Fibroblast of skin of back (primary cell): ENCODE measurements around the gene PCDHGA5.
"Not testable (repeated sequence)": the region's sequence is repeated elsewhere in the genome, so short reads cannot be mapped to it uniquely, and the experiment has no call there.

Source experiments
- DNase-seq: peaks from one replicate; pipeline ENCODE4 v3.0.0-alpha.2; 2013

The PCDHGA5 gene

DNA sequence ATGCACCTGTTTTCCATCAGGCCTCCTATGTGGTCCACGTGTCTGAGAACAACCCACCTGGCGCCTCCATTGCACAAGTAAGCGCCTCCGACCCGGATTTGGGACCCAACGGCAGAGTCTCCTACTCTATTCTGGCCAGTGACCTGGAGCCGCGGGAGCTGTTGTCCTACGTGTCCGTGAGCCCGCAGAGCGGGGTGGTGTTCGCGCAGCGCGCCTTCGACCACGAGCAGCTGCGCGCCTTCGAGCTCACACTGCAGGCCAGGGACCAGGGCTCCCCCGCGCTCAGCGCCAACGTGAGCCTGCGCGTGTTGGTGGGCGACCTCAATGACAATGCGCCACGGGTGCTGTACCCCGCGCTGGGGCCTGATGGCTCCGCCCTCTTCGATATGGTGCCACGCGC is 12.4 kb upstream of the PCDHGA5 start:
- no peak for DNase-seq

DNA sequence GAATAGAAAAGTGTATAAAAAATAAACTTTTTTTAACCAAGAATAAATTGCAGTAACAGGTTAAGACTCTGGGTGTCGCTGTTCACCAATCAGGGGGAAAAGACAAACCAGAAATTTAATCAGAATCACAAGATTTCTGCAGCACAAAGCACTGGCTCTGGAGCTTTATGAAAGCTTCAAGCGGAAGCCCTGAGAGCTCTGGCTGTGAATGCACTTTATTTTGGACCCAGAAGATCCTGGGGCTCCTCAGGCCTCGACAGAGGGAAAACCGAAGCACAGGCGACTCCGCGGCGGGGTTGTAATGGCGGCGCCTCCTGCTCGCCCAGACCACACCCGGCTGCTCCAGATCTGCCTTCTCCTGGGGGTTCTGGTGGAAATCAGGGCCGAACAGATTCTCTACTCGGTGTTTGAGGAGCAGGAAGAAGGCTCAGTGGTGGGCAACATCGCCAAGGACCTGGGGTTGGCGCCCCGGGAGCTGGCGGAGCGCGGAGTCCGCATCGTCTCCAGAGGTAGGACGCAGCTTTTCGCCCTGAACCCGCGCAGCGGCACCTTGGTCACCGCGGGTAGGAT is 9.0 kb upstream of the PCDHGA5 start, which contains the start of gene PCDHGA4:
PCDHGA4 (plus strand) TSS at position 122 of the 570 bp plus-strand sequence; CDS start at position 209, 87 bp downstream.
- DNase-seq: peak; percentile 26

DNA sequence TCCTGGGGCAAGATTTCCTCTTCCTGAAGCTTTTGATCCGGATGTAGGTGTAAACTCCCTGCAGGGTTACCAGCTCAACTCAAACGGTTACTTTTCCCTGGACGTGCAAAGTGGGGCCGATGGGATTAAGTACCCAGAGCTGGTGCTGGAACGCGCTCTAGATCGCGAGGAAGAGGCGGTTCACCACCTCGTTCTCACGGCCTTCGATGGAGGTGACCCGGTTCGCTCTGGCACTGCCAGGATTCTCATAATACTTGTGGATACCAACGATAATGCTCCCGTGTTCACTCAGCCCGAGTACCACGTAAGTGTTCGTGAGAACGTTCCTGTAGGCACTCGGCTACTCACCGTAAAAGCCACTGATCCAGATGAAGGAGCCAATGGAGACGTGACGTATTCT is 8.3 kb upstream of the PCDHGA5 start:
- DNase-seq: no peak

GRCh38 chr5:141356133-141356532 is 7.8 kb upstream of the PCDHGA5 start:
- DNase-seq: no peak

DNA sequence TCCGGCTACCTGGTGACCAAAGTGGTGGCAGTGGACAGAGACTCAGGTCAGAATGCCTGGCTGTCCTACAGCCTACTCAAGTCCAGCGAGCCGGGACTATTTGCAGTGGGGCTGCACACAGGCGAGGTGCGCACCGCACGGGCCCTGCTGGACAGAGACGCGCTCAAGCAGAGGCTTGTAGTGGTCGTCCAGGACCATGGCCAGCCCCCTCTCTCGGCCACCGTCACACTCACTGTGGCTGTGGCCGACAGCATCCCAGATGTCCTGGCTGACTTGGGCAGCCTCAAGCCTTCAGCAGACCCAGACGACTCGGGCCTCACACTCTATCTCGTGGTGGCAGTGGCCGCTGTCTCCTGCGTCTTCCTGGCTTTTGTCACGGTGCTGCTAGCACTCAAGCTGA is 7.0 kb upstream of the PCDHGA5 start:
- no peak for DNase-seq

DNA sequence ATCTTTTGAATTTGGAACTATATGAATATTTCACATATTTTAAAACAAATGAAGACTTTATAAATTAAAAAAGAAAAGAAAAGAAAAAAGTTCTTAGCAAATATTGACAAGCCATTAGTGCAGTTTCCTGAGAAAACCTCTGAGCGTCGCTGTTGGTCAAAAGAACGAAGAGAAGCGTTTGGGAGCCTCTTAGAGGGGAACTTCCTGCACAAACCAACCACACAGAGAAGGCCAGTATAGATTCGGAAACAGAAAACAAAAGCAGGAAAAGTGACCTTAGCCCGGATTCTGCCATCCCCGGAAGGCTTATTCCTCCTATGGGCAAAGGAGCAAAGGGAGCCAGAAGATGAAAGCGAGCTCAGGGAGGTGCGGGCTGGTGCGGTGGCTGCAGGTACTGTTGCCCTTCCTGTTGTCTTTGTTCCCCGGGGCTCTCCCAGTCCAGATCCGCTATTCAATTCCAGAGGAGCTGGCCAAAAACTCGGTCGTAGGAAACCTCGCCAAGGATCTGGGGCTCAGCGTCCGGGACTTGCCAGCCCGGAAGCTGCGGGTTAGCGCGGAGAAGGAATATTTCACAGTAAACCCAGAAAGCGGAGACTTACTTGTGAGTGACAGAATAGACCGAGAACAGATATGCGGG is 4.1 kb upstream of the PCDHGA5 start, which contains the start of gene PCDHGB2:
PCDHGB2 (plus strand) TSS at position 205 of the 637 bp plus-strand sequence; CDS start at position 347, 142 bp downstream.
- DNase-seq: peak; percentile 50

- DNase-seq: no peak
These were observed 3.3 kb upstream of the PCDHGA5 start for GRCh38 chr5:141360685-141361084.

GRCh38 chr5:141362719-141363118 is 1.2 kb upstream of the PCDHGA5 start:
- no peak for DNase-seq

GRCh38 chr5:141366016-141366896 is 2.3 kb downstream of the PCDHGA5 start:
- DNase-seq: no peak

DNA sequence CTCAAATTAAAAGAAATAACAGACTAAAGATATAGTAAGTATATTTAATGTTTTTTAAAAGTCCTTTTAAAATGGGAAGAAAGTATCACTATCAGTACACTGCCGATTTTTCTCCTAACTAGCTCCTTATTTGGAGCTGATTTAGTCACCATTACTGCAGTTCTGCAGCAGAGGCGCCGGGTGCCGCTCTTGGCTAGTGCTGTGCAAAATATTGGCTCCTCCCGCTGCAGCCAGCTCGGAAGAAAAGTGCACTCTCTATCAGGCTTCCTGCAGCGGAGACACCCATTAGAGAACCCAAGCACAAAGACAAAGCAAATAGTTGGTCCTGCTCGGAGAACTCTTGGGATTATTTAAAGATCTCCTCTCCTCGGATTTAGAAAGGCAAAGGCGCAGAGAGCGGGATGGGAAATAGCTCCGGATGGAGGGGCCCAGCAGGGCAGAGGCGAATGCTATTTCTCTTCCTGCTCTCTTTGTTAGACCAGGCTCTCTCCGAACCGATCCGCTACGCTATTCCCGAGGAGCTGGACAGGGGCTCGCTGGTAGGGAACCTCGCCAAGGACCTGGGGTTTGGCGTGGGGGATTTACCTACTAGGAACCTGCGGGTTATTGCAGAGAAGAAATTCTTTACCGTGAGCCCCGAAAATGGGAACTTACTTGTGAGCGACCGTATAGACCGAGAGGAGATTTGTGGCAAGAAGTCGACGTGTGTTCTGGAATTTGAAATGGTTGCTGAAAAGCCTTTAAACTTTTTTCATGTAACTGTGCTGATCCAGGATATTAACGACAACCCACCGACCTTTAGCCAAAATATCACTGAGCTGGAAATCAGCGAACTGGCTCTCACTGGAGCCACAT is 6.3 kb downstream of the PCDHGA5 start, which contains the start of gene PCDHGB3:
PCDHGB3 (plus strand) TSS at position 249 of the 855 bp plus-strand sequence; CDS start at position 402, 153 bp downstream.
- DNase-seq: peak; percentile 69

DNA sequence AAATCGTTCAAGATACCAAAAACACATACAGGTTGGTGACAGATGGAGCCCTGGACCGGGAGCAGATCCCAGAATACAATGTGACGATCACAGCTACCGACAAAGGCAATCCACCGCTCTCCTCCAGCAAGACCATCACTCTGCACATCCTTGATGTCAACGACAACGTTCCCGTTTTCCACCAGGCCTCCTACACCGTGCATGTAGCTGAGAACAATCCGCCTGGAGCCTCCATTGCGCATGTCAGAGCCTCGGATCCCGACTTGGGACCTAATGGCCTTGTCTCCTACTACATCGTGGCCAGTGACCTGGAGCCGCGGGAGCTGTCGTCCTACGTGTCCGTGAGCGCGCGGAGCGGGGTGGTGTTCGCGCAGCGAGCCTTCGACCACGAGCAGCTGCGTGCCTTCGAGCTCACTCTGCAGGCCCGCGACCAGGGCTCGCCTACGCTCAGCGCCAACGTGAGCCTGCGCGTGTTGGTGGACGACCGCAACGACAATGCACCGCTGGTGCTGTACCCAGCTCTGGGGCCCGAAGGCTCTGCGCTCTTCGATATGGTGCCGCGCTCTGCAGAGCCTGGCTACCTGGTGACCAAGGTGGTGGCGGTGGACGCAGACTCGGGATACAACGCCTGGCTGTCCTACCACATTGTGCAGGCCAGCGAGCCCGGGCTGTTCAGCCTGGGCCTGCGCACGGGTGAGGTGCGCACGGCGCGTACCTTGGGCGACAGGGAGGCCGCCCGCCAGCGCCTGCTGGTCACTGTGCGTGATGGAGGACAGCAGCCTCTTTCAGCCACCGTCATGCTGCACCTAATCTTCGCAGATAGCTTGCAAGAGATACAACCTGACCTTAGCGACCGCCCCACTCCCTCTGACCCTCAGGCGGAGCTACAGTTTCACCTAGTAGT is 7.9 kb downstream of the PCDHGA5 start:
- no peak for DNase-seq

GRCh38 chr5:141373673-141374317 is 9.8 kb downstream of the PCDHGA5 start, which contains the start of gene PCDHGA6:
Gene PCDHGA6, plus strand, starts transcription at chr5:141373891. Its CDS starts 193 bp downstream, at chr5:141374084.
- peak; percentile 55 for DNase-seq

DNA sequence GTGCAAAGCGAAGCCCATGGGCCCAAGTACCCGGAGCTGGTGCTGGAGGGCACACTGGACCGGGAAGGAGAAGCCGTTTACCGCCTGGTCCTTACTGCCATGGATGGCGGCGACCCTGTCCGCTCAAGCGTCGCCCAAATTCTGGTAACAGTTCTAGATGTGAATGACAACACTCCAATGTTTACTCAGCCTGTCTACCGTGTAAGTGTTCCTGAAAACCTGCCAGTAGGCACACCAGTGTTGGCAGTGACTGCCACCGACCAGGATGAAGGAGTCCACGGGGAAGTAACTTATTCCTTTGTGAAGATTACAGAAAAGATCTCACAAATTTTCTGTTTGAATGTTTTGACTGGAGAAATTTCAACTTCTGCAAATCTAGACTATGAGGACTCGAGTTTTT is 10.7 kb downstream of the PCDHGA5 start:
- no peak for DNase-seq

DNA sequence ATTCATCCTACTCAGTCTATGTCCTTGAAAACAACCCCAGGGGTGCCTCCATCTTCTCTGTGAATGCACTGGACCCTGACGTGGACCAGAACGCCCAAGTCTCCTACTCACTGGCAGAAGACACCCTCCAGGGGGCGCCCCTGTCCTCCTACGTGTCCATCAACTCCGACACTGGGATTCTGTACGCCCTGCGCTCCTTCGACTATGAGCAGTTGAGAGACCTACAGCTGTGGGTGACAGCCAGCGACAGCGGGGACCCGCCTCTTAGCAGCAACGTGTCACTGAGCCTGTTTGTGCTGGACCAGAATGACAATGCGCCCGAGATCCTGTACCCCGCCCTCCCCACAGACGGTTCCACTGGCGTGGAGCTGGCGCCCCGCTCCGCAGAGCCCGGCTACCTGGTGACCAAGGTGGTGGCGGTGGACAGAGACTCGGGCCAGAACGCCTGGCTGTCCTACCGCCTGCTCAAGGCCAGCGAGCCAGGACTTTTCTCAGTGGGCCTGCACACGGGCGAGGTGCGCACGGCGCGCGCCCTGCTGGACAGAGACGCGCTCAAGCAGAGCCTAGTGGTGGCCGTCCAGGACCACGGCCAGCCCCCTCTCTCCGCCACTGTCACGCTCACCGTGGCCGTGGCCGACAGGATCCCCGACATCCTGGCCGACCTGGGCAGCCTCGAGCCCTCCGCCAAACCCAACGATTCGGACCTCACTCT is 11.6 kb downstream of the PCDHGA5 start:
- DNase-seq: not testable (repeated sequence)

DNA sequence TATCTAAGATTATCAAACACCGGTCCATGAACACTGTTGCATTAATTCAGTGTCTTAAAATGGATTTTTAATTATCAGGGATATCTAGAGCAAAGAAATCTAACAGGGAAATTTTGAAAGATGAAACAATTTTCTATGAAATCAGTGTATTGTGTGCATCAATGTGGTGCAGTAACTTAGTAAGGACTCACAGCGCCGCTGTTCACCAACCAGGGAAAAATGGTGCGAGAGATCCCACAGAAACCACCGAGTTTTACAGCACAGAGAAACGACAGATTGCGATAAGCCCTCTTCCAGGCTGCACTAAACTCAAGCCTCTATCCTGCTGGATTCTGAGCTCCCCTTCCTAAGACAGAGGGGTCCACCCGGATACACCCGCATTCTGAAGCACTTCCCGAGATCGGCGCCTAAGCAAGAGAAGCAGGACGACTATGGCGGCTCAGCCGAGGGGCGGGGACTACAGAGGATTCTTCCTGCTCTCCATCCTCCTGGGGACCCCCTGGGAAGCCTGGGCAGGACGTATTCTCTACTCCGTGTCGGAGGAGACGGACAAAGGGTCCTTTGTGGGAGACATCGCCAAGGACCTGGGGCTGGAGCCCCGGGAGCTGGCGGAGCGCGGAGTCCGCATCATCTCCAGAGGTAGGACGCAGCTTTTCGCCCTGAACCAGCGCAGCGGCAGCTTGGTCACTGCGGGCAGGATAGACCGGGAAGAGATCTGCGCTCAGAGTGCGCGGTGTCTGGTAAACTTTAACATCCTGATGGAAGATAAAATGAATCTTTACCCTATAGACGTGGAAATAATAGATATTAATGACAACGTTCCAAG is 18.7 kb downstream of the PCDHGA5 start, which contains the start of gene PCDHGA7:
PCDHGA7 (plus strand) TSS at position 274 of the 826 bp plus-strand sequence; CDS start at position 432, 158 bp downstream.
- DNase-seq: peak; percentile 55

- no peak for DNase-seq
These were observed 19.4 kb downstream of the PCDHGA5 start for GRCh38 chr5:141383345-141383744.

DNA sequence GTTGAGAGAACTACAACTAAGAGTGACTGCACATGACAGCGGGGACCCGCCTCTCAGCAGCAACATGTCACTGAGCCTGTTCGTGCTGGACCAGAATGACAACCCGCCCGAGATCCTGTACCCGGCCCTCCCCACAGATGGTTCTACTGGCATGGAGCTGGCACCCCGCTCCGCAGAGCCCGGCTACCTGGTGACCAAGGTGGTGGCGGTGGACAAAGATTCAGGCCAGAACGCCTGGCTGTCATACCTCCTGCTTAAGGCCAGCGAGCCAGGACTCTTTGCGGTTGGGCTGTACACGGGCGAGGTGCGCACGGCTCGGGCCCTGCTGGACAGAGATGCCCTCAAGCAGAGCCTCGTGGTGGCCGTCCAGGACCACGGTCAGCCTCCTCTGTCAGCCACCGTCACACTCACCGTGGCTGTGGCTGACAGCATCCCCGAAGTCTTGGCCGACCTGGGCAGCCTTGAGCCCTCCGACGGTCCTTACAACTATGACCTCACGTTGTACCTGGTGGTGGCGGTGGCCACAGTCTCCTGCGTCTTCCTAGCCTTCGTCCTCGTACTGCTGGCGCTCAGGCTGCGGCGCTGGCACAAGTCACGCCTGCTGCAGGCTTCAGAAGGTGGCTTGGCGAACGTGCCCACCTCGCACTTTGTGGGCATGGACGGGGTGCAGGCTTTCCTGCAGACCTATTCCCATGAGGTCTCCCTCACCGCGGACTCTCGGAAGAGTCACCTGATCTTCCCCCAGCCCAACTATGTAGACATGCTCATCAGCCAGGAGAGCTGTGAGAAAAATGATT is 20.7 kb downstream of the PCDHGA5 start:
- DNase-seq: no peak
